Lung (tissue), 12 donors: ENCODE data around the gene RIPK4. TPM values are rescaled to one million over a fixed set of nuclear protein-coding genes. Genes with fewer than 3 reads are reported as not detected.

Source experiments
- ATAC-seq: fragments of 200-7000 bp; cut with Tn5 transposase; one replicate; pipeline ENCODE4 v1.9.1; 2020; ENCODE audit warnings: moderate number of reproducible peaks; ENCODE audit not compliant: insufficient read depth, low FRiP score
- DNase-seq, 3 donors: peaks; one replicate each; pipeline ENCODE4 v3.0.0-alpha.2; 2013 to 2017
- H3K27ac ChIP-seq, 2 donors: one replicate each; pipeline ENCODE4 v1.5.1; 2013; ENCODE audit warnings: mild to moderate bottlenecking in 2 of 2, moderate library complexity in 2 of 2, control low read depth in 1 of 2, inconsistent platforms in 1 of 2, low read depth in 1 of 2, low read length in 1 of 2
- H3K27me3 ChIP-seq, 3 donors: one replicate each; pipeline ENCODE4 v1.5.1; 2013; ENCODE audit warnings: low read length in 2 of 3; ENCODE audit not compliant: control insufficient read depth in 3 of 3, insufficient read depth in 3 of 3
- H3K36me3 ChIP-seq, 4 donors: one replicate each; pipeline ENCODE4 v1.5.1; 2013; ENCODE audit warnings: low read length in 4 of 4, mild to moderate bottlenecking in 1 of 4, moderate library complexity in 1 of 4; ENCODE audit not compliant: control insufficient read depth in 4 of 4, insufficient read depth in 4 of 4
- H3K4me1 ChIP-seq, 5 donors: one replicate each; pipeline ENCODE4 v1.5.1; 2013; ENCODE audit warnings: low read length in 5 of 5, mild to moderate bottlenecking in 2 of 5, moderate library complexity in 1 of 5; ENCODE audit not compliant: control insufficient read depth in 5 of 5, insufficient read depth in 5 of 5
- H3K4me3 ChIP-seq: one replicate; pipeline ENCODE4 v1.5.1; 2013; ENCODE audit warnings: mild to moderate bottlenecking, control low read depth, moderate library complexity
- H3K9ac ChIP-seq, 2 donors: one replicate each; pipeline ENCODE4 v1.5.1; 2013; ENCODE audit warnings: low read length in 2 of 2, control low read depth in 1 of 2; ENCODE audit not compliant: insufficient read depth in 1 of 2
- H3K9me3 ChIP-seq, 4 donors: one replicate each; pipeline ENCODE4 v1.5.1; 2013; ENCODE audit warnings: low read length in 3 of 4, mild to moderate bottlenecking in 1 of 4, moderate library complexity in 1 of 4; ENCODE audit not compliant: control insufficient read depth in 4 of 4, insufficient read depth in 3 of 4
- CTCF ChIP-seq: IDR thresholded peaks from 2 replicates; pipeline ENCODE4 v1.5.1; 2012; ENCODE audit warnings: mild to moderate bottlenecking; ENCODE audit errors: control extremely low read depth, extremely low read depth
- WGBS, 2 donors: extraction: QIAGEN DNeasy Blood & Tissue Kit; methylation state at CpG; one replicate each; pipeline ENCODE4 v1.1.7; 2013; 5-methylcytosine and 5-hydroxymethylcytosine counted together
- polyA plus RNA-seq, 2 donors: library from polyadenylated mRNA; stranded (reverse); fragments of 200-250 nt; gene quantifications; one replicate each; pipeline ENCODE4 v1.2.1, GENCODE V29; 2013
- total RNA-seq, 2 donors: library from RNA; depleted of rRNA in 1 of 2; stranded (reverse); fragments of >200 nt in 1 of 2; gene quantifications; one replicate each; pipeline ENCODE4 v1.2.1, GENCODE V29; 2014 to 2021
- donor health status: control.
- donor health status: control.
- donor health status: Bipolar disorder and iron deficiency.
- donor health status: healthy.
- donor health status: DM: yes; HTN: yes; CAD: no.

RIPK4 gene
- total and polyA plus RNA-seq, 4 donors, result 5.0 to 21.6 (median 9.1) TPM

GRCh38 chr21:41741253-41742072 lies 25.4 kb downstream of the RIPK4 start:
- ATAC-seq, result no peak
- Histone ChIP-seq H3K36me3 (peaks cover 0 to 11% (median 0%) of the 10 kb centered on the region in 4 donors), H3K27ac (no peak overlapping the region), H3K4me1 (peaks cover 0 to 3% (median 0%) of the 10 kb centered on the region in 5 donors), H3K9ac (no peak overlapping the region), H3K27me3 (no peaks in the 10 kb centered on the region), H3K9me3 (peaks cover 0 to 15% (median 3%) of the 10 kb centered on the region in 4 donors), H3K4me3 (no peak overlapping the region)
- WGBS, 2 donors, result 93 to 95% methylated on average over 55 of the region's 55 CpGs
- DNase-seq, result no peak
- TF ChIP-seq CTCF, result no peak

GRCh38 chr21:41740604-41741252 lies 26.1 kb downstream of the RIPK4 start:
- 94 to 96% methylated on average over 41 of the region's 41 CpGs for WGBS, 2 donors
- peaks cover 0 to 11% (median 0%) of the 10 kb centered on the region in 4 donors for H3K36me3 ChIP-seq

GRCh38 chr21:41739936-41740335 lies 26.9 kb downstream of the RIPK4 start:
- no peak overlapping the region for H3K4me3 ChIP-seq
- H3K4me1 ChIP-seq, result peaks cover 0 to 3% (median 0%) of the 10 kb centered on the region in 5 donors
- DNase-seq (no peak), ATAC-seq (no peak)
- WGBS, 2 donors, result 86 to 91% methylated on average over 9 of the region's 9 CpGs
- peaks cover 0 to 15% (median 3%) of the 10 kb centered on the region in 4 donors for H3K9me3 ChIP-seq
- H3K27ac ChIP-seq, result no peak overlapping the region
- H3K9ac ChIP-seq, result no peak overlapping the region
- H3K27me3 ChIP-seq, result no peaks in the 10 kb centered on the region
- TF ChIP-seq CTCF, result no peak
- peaks cover 0 to 11% (median 0%) of the 10 kb centered on the region in 4 donors for H3K36me3 ChIP-seq

More at GRCh38 chr21:41740604-41741252, 26.1 kb downstream of the RIPK4 start:
- DNase-seq (no peak), ATAC-seq (no peak)
- Histone ChIP-seq H3K4me3 (no peak overlapping the region), H3K27ac (no peak overlapping the region), H3K4me1 (peaks cover 0 to 3% (median 0%) of the 10 kb centered on the region in 5 donors), H3K9me3 (peaks cover 0 to 15% (median 3%) of the 10 kb centered on the region in 4 donors), H3K9ac (no peak overlapping the region), H3K27me3 (no peaks in the 10 kb centered on the region)
- no peak for TF ChIP-seq CTCF
